ENCODE results near the gene PRR33. TPM values are rescaled to one million over a fixed set of nuclear protein-coding genes. Genes with fewer than 3 reads are reported as not detected.

Gene PRR33
- total RNA-seq, 1 donor from 2014 or later: 0.16 TPM

DNA sequence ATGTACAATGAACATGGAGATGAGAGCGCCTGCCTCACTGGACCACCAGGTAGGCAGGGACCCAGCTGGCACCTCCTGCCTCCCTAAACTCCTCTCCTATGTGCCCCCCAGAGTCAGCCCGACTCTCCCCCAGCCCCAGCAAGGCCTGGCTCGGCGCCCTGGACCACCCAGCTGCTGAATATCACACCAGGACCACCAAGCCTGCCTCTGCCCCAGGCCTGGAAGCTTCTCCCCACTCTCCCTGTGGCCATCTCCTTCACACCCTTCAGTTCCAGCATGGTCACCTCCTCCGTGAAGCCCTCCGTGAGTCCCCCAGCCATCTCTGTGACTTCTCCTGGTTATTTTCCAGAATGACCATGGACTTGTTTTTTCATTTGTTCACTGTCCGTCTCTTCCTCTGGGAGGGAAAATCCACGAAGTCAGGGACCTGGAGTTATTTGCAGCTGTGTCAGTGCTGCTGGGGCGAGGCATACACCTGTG is 45.2 kb downstream of the PRR33 start:
- POLR2A ChIA-PET: interaction anchor here (0.8 to 1.4 kb wide), 3 partner anchors 30 to 36 kb away, joined by 4 read pairs; no protein-coding TSS in a partner anchor
- Mint-ChIP-seq H3K4me3 (no peak overlapping the region), H3K36me3 (ENCODE audit: low read depth) (no peaks in the 10 kb centered on the region), H3K27me3 (no peaks in the 10 kb centered on the region), H3K27ac (no peak overlapping the region), H3K4me1 (peaks cover 86% of the 10 kb centered on the region), H3K9me3 (no peaks in the 10 kb centered on the region)
- ATAC-seq (ENCODE audit: low read depth): no peak
- intact Hi-C loops (cut with micrococcal nuclease): no loop called here
- no peak for TF ChIP-seq CTCF (IDR thresholded peaks at IDR 0.05)
- DNase-seq: no peak
- CTCF ChIA-PET: interaction anchor here (0.7 to 1.7 kb wide), 3 partner anchors 14 to 152 kb away, joined by 3 to 6 read pairs (median 4); no protein-coding TSS in a partner anchor

GRCh38 chr11:1845561-1846452 is 45.9 kb downstream of the PRR33 start:
- Mint-ChIP-seq H3K27ac (peak overlapping the region; percentile 69), H3K4me3 (peak overlapping the region; percentile 72), H3K36me3 (ENCODE audit: low read depth) (no peaks in the 10 kb centered on the region), H3K4me1 (peaks cover 85% of the 10 kb centered on the region), H3K27me3 (no peaks in the 10 kb centered on the region), H3K9me3 (no peaks in the 10 kb centered on the region)
- TF ChIP-seq CTCF (IDR thresholded peaks at IDR 0.05): no peak
- ChIA-PET CTCF (interaction anchor here (0.7 to 1.5 kb wide), 3 partner anchors 13 to 155 kb away, joined by 3 to 4 read pairs (median 3); no protein-coding TSS in a partner anchor), POLR2A (interaction anchor here (0.6 to 1.4 kb wide), 4 partner anchors 31 to 296 kb away, joined by 4 to 5 read pairs (median 4); no protein-coding TSS in a partner anchor)
- ATAC-seq (ENCODE audit: low read depth) (no peak), DNase-seq (no peak)
- intact Hi-C loops (cut with micrococcal nuclease): no loop called here

- CTCF ChIA-PET: interaction anchor here (1.3 kb wide), 1 partner anchor 156 kb away, joined by 3 read pairs; no protein-coding TSS in a partner anchor
Measured at GRCh38 chr11:1845095-1845429, 46.6 kb downstream of the PRR33 start.

DNA sequence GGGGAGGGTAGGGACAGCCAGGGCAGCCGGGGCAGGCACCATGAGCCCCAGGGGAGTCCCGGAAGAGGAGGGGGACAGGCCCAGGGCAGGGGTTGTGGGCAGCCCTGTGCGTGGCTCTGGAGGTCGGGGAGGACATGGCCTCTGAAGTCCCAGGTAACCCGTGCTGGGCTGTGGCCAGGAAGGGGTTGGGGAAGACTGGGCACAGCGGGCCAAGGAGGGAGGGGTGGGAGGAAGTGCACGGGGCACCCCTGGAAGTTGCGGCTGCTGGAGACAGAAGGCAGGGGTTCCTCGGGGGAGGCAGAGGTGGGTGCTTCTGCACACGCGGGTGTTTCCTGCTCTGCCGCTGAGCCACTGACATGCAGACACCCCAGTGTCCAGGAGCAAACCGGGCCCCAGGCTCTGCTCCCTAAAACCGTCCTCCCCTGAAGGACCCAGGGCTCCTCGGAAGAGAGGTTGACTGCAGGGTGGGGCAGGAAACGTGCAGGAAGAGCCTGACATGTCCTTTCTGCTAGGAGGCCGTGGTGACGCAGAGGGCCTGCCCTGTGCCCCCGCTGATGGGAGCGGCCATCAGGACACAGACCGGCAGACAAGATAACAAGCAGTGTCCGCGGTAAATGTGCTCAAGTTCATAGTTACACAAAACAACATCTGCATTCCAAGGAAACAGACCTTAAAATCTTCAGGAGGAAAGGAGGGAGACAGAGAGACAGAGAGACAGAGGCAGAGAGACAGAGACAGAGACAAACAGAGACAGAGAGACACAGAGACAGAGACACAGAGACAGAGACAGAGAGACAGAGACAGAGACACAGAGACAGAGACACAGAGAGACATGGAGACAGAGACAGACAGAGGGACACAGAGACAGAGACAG is 47.2 kb downstream of the PRR33 start:
- no peak for DNase-seq
- Mint-ChIP-seq H3K9me3 (no peaks in the 10 kb centered on the region), H3K36me3 (ENCODE audit: low read depth) (no peaks in the 10 kb centered on the region), H3K4me3 (peak overlapping the region; percentile 72), H3K4me1 (peaks cover 82% of the 10 kb centered on the region), H3K27me3 (no peaks in the 10 kb centered on the region), H3K27ac (peak overlapping the region; percentile 69)
- CTCF ChIA-PET: no interaction called here
- intact Hi-C loops (cut with micrococcal nuclease): no loop called here
- peak; percentile 12 for ATAC-seq (ENCODE audit: low read depth)
- TF ChIP-seq CTCF (IDR thresholded peaks at IDR 0.05): no peak
- POLR2A ChIA-PET: no interaction called here

More at GRCh38 chr11:1845095-1845429, 46.6 kb downstream of the PRR33 start:
- Mint-ChIP-seq H3K9me3 (no peaks in the 10 kb centered on the region), H3K4me1 (peaks cover 82% of the 10 kb centered on the region), H3K4me3 (peak overlapping the region; percentile 72), H3K27me3 (no peaks in the 10 kb centered on the region), H3K36me3 (ENCODE audit: low read depth) (no peaks in the 10 kb centered on the region), H3K27ac (peak overlapping the region; percentile 69)
- no peak for TF ChIP-seq CTCF (IDR thresholded peaks at IDR 0.05)
- intact Hi-C loops (cut with micrococcal nuclease): no loop called here
- DNase-seq (no peak), ATAC-seq (ENCODE audit: low read depth) (no peak)
- POLR2A ChIA-PET: interaction anchor here (1.4 kb wide), 1 partner anchor 31 kb away, joined by 4 read pairs; no protein-coding TSS in a partner anchor
